Gastrocnemius medialis (tissue), 4 donors: ENCODE results near the gene TM4SF20. TPM values are rescaled to one million over a fixed set of nuclear protein-coding genes. Genes with fewer than 3 reads are reported as not detected.

Experiments
- ATAC-seq, 2 donors: fragments of 150-250 bp; one replicate each; pipeline ENCODE4 v1.9.1; 2016
- DNase-seq, 2 donors: peaks; one replicate each; pipeline ENCODE4 v3.0.0-alpha.2; 2019
- H3K27ac ChIP-seq, 4 donors: fragments of 200-600 bp; sonication (generic); 1 replicate in 1 of 4; 2 replicates in 3 of 4; pipeline ENCODE4 v1.5.1; 2016 to 2018; ENCODE audit warnings: mild to moderate bottlenecking in 2 of 4, moderate library complexity in 1 of 4
- H3K27me3 ChIP-seq, 3 donors: fragments of 200-600 bp; sonication (generic) in 2 of 3; 1 replicate in 1 of 3; 2 replicates in 2 of 3; pipeline versions ENCODE4 v1.5.1 to v1.6.0; 2016 to 2019; ENCODE audit warnings: mild to moderate bottlenecking in 1 of 3, moderate library complexity in 1 of 3
- H3K36me3 ChIP-seq, 2 donors: fragments of 200-600 bp; sonication (generic) in 1 of 2; one replicate each; pipeline ENCODE4 v1.5.1; 2017 to 2018
- H3K4me1 ChIP-seq, 2 donors: fragments of 200-600 bp; sonication (generic) in 1 of 2; one replicate each; pipeline ENCODE4 v1.5.1; 2016 to 2017; ENCODE audit warnings: mild to moderate bottlenecking in 2 of 2
- H3K4me3 ChIP-seq, 4 donors: fragments of 200-600 bp; sonication (generic) in 3 of 4; 1 replicate in 1 of 4; 2 replicates in 3 of 4; pipeline ENCODE4 v1.5.1; 2016 to 2019; ENCODE audit warnings: mild to moderate bottlenecking in 2 of 4
- H3K9me3 ChIP-seq, 3 donors: fragments of 200-600 bp; sonication (generic) in 2 of 3; 1 replicate in 1 of 3; 2 replicates in 2 of 3; pipeline ENCODE4 v1.5.1; 2016 to 2019
- POLR2A ChIP-seq, 2 donors: fragments of 450-650 bp; IDR thresholded peaks; one replicate each; pipeline ENCODE4 v1.6.1; 2017; ENCODE audit warnings: antibody characterized with exemption in 2 of 2, mild to moderate bottlenecking in 2 of 2, moderate library complexity in 2 of 2
- in situ Hi-C, 4 donors: fragments of 200-750 bp; cut with MboI; loops; one replicate each; pipeline versions ENCODE4 v1.15.0 to v1.8.0; 2017; ENCODE audit warnings: low sequenced_read_pairs in 4 of 4
- intact Hi-C: fragments of 100-400 bp; cut with DNase I; formaldehyde crosslinking; loops from one replicate; pipeline ENCODE4 v1.15.1; 2023; ENCODE audit warnings: low total_unique reads
- total RNA-seq, 4 donors: library from RNA; depleted of rRNA; stranded (reverse); fragments of >200 nt; gene quantifications; one replicate each; pipeline versions ENCODE4 v1.1.0 to v1.2.3, GENCODE V29; 2016
- TF ChIP-seq, protein P1 (sequence below), 5 experiments: fragments of 450-650 bp in 3 of 5; fragments of 200-600 bp in 2 of 5; sonication (generic) in 2 of 5; IDR thresholded peaks in 4 of 5; conservative IDR thresholded peaks in 1 of 5; 1 replicate in 4 of 5; 2 replicates in 1 of 5; pipeline ENCODE4 v1.5.1; 2016 to 2019; ENCODE audit warnings: antibody characterized with exemption in 5 of 5, mild to moderate bottlenecking in 3 of 5, moderate library complexity in 3 of 5

The TM4SF20 gene
- total RNA-seq, 4 donors from 2014 or later = not detected

DNA sequence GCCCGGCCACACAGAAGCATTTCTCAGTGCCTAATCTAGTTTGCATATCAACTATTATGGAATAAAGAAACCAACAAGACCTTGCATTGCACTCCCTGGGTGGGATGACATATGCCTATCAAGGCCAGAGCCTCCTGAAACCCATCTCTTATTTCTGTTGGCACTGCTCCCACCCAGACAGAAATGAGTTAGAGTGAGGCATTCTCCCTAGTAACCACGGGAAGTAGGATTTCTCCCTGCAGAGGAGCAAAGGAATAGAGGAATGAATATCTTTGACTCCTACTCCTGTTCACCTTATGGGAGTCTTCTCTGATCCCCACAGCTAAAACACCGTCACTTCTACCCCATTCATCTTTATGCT is 32.9 kb upstream of the TM4SF20 start:
- Histone ChIP-seq H3K27me3 (no peaks in the 10 kb centered on the region), H3K4me1 (peaks cover 0 to 3% of the 10 kb centered on the region in 2 donors), H3K36me3 (no peaks in the 10 kb centered on the region), H3K9me3 (no peaks in the 10 kb centered on the region), H3K27ac (no peak overlapping the region), H3K4me3 (no peak overlapping the region)
- intact Hi-C loops = no loop called here
- in situ Hi-C loops = no loop called here
- TF ChIP-seq POLR2A (IDR thresholded peaks at IDR 0.05) = no peak
- TF ChIP-seq, protein P1, sequence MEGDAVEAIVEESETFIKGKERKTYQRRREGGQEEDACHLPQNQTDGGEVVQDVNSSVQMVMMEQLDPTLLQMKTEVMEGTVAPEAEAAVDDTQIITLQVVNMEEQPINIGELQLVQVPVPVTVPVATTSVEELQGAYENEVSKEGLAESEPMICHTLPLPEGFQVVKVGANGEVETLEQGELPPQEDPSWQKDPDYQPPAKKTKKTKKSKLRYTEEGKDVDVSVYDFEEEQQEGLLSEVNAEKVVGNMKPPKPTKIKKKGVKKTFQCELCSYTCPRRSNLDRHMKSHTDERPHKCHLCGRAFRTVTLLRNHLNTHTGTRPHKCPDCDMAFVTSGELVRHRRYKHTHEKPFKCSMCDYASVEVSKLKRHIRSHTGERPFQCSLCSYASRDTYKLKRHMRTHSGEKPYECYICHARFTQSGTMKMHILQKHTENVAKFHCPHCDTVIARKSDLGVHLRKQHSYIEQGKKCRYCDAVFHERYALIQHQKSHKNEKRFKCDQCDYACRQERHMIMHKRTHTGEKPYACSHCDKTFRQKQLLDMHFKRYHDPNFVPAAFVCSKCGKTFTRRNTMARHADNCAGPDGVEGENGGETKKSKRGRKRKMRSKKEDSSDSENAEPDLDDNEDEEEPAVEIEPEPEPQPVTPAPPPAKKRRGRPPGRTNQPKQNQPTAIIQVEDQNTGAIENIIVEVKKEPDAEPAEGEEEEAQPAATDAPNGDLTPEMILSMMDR (IDR thresholded peaks at IDR 0.05 in 4 of 5, conservative IDR thresholded peaks at IDR 0.05 in 1 of 5) = no peak
- DNase-seq (no peak), ATAC-seq (no peak)

DNA sequence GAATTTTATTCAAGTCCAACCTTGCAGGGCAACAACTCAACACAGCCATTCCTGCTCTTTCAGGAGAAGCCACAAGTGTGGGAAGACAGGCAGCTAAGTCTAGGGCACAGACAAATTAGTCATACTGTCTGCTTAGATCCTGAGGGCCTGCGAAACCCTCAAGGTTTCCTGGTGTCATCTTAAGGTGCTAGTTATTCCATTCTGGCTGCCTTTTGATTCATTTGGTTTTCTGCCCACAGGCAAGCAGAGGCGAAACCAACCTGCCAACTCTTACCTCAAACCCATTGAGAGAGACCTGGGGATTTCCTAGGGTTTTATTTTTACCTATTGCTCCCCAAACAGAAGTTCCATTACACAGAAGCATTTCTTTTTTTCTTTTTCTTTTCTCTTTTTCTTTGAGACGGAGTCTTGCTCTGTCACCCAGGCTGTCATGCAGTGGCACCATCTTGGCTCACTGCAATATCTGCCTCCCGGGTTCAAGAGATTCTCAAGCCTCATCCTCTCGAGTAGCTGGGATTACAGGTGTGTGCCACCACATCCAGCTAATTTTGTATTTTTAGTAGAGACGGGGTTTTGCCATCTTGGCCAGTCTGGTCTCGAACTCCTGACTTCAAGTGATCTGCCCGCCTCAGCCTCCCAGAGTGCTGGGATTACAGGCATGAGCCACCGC is 32.3 kb upstream of the TM4SF20 start:
- Histone ChIP-seq H3K4me3 (no peak overlapping the region), H3K36me3 (no peaks in the 10 kb centered on the region), H3K4me1 (peaks cover under 1 to 5% of the 10 kb centered on the region in 2 donors), H3K9me3 (no peaks in the 10 kb centered on the region), H3K27me3 (no peaks in the 10 kb centered on the region), H3K27ac (no peak overlapping the region)
- in situ Hi-C loops (no loop called here), intact Hi-C loops (no loop called here)
- ATAC-seq (no peak), DNase-seq (no peak)
- no peak for TF ChIP-seq POLR2A (IDR thresholded peaks at IDR 0.05)
- TF ChIP-seq, protein P1 (IDR thresholded peaks at IDR 0.05 in 4 of 5, conservative IDR thresholded peaks at IDR 0.05 in 1 of 5) = no peak

DNA sequence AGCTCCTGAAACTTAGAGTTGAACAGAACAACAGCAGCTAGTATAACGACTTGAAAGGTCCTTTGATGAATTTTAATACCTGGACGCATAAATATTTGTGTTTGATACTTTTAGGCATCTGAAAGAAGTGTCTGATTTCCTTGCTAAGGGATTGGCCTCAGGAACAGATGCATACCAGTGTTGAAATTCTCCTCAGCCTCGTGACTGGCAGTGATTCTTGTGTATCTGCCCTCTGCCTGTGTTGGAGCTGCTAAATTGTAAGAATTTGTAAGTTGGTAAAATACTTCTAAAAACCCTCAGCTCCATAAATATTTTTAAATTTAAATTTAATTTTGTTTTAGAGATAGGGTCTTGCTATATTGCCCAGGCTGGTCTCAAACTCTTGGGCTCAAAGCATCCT is 31.1 kb upstream of the TM4SF20 start:
- H3K36me3 ChIP-seq = no peaks in the 10 kb centered on the region
- DNase-seq (no peak), ATAC-seq (no peak)
- no peaks in the 10 kb centered on the region for H3K27me3 ChIP-seq
- TF ChIP-seq, protein P1 (IDR thresholded peaks at IDR 0.05 in 4 of 5, conservative IDR thresholded peaks at IDR 0.05 in 1 of 5) = no peak
- TF ChIP-seq POLR2A (IDR thresholded peaks at IDR 0.05) = no peak
- peaks cover 7 to 13% of the 10 kb centered on the region in 2 donors for H3K4me1 ChIP-seq
- no peaks in the 10 kb centered on the region for H3K9me3 ChIP-seq
- intact Hi-C loops (no loop called here), in situ Hi-C loops (no loop called here)
- no peak overlapping the region for H3K27ac ChIP-seq
- H3K4me3 ChIP-seq = no peak overlapping the region

DNA sequence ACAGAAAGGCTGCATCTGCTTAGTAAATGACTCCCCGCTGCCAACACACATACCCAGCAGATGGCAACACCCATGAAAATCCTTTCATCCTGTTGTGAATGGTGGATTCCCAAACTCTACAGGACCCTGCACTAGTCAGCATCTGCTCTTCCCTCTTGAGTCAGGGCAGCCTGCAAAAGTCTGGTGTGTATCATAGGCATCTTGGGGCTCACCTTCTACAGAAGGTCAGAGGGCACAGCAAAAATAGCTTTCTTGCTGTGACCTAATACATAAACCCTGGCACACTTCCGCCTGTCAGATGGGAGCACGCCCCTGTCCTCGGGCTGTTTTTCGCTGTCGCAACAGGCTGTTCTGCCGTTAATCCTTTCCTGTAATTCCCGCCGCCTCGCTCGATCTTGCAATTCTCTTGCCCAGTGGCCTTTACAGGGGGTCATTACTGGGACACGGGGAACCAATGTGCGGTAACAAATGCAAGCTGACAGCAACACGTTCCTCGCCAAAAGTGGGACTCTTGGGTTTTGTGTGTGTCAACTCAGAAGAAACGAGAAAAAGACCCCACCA is 28.6 kb upstream of the TM4SF20 start:
- in situ Hi-C loops = loop anchor here in 2 of 4 donors (5.0 to 10.0 kb wide), 2 partner anchors 357 to 360 kb away; no protein-coding TSS in a partner anchor
- intact Hi-C loops = loop anchor here (2.0 kb wide), 1 partner anchor 65 kb away; the partner anchor contains the start of gene AGFG1
- no peak overlapping the region for H3K4me3 ChIP-seq
- H3K9me3 ChIP-seq = no peaks in the 10 kb centered on the region
- ATAC-seq (peak; percentile 29 to 44), DNase-seq (peak; percentile 41 to 56)
- no peaks in the 10 kb centered on the region for H3K36me3 ChIP-seq
- H3K4me1 ChIP-seq = peaks cover 7 to 13% of the 10 kb centered on the region in 2 donors
- no peaks in the 10 kb centered on the region for H3K27me3 ChIP-seq
- TF ChIP-seq, protein P1 (IDR thresholded peaks at IDR 0.05 in 4 of 5, conservative IDR thresholded peaks at IDR 0.05 in 1 of 5) = no peak
- TF ChIP-seq POLR2A (IDR thresholded peaks at IDR 0.05) = no peak
- peak overlapping the region in 3 of 4 donors; percentile 5 to 30 (median 6) for H3K27ac ChIP-seq
